IMR-90 (cell line): ENCODE measurements around the gene EMID1. TPM values are rescaled to one million over a fixed set of nuclear protein-coding genes. Genes with fewer than 3 reads are reported as not detected.
"Not testable (repeated sequence)": the region's sequence is repeated elsewhere in the genome, so short reads cannot be mapped to it uniquely, and the experiment has no call there.

ENCODE experiments used
- ATAC-seq: fragments of 200-7000 bp; cut with Tn5 transposase; 2 replicates; pipeline ENCODE4 v1.9.1; 2020; ENCODE audit warnings: low read depth, mild to moderate bottlenecking, moderate library complexity
- BruUV-seq: library from RNA; stranded (reverse); fragments of 400-500 nt; replicated peaks from 2 replicates; lab custom pipeline; 2021; lab: Mats Ljungman, UMichigan
- CTCF ChIA-PET: fragments of 300-600 bp; formaldehyde crosslinking; extraction: SDS; loops from one replicate; lab custom pipeline; 2021; ENCODE audit warnings: antibody characterized with exemption; lab: Yijun Ruan, JAX
- POLR2A ChIA-PET: fragments of 300-600 bp; sonication (Branson Sonifier 250); formaldehyde crosslinking; loops from one replicate; lab custom pipeline; 2022; ENCODE audit warnings: antibody characterized with exemption; ENCODE audit not compliant: unreplicated experiment; lab: Charles Lee
- DNase-seq: peaks from one replicate; pipeline ENCODE4 v3.0.0; 2013
- H2AFZ ChIP-seq: replicated peaks from 2 replicates; pipeline ENCODE3; 2013; ENCODE audit warnings: low read length, mild to moderate bottlenecking; ENCODE audit not compliant: poor library complexity
- H2AK5ac ChIP-seq: 2 replicates; pipeline ENCODE4 v1.6.1; 2013; ENCODE audit warnings: low read depth, low read length, inconsistent platforms
- H2AK9ac ChIP-seq: replicated peaks from 2 replicates; pipeline ENCODE3; 2013; ENCODE audit warnings: mild to moderate bottlenecking, low read depth, low read length, moderate library complexity; ENCODE audit not compliant: poor library complexity
- H2BK120ac ChIP-seq: 2 replicates; pipeline ENCODE4 v1.6.1; 2013; ENCODE audit warnings: low read depth, low read length, inconsistent platforms
- H2BK15ac ChIP-seq: 3 replicates; pipeline ENCODE4 v1.6.1; 2013; ENCODE audit warnings: low read depth, low read length, inconsistent platforms
- H2BK20ac ChIP-seq: 2 replicates; pipeline ENCODE4 v1.6.1; 2013; ENCODE audit warnings: low read depth, mild to moderate bottlenecking, inconsistent platforms, low read length, moderate library complexity
- H2BK5ac ChIP-seq: 2 replicates; pipeline ENCODE4 v1.6.1; 2013; ENCODE audit warnings: mild to moderate bottlenecking, low read depth, low read length, inconsistent platforms; ENCODE audit not compliant: poor library complexity, severe bottlenecking
- H3K14ac ChIP-seq: replicated peaks from 2 replicates; pipeline ENCODE4 v1.6.1; 2013; ENCODE audit warnings: low read depth, low read length, inconsistent platforms
- H3K18ac ChIP-seq: 2 replicates; pipeline ENCODE4 v1.6.1; 2013; ENCODE audit warnings: low read depth, low read length, control low read depth
- H3K23ac ChIP-seq: 2 replicates; pipeline ENCODE4 v1.6.1; 2013; ENCODE audit warnings: low read depth, low read length, inconsistent platforms
- H3K27ac ChIP-seq: 2 replicates; pipeline ENCODE4 v1.5.1; 2013; ENCODE audit warnings: mild to moderate bottlenecking, control low read depth, low read length; ENCODE audit not compliant: insufficient read depth
- H3K27me3 ChIP-seq: 2 replicates; pipeline ENCODE4 v1.6.1; 2013; ENCODE audit warnings: low read length; ENCODE audit not compliant: control insufficient read depth, insufficient read depth
- H3K36me3 ChIP-seq: 2 replicates; pipeline ENCODE4 v1.6.1; 2013; ENCODE audit warnings: low read length, mixed read lengths; ENCODE audit not compliant: control insufficient read depth, insufficient read depth
- H3K4ac ChIP-seq: 2 replicates; pipeline ENCODE4 v1.6.1; 2013; ENCODE audit warnings: low read depth, low read length, inconsistent platforms
- H3K4me1 ChIP-seq: 2 replicates; pipeline ENCODE4 v1.6.1; 2013; ENCODE audit warnings: low read length, mixed read lengths; ENCODE audit not compliant: control insufficient read depth, insufficient read depth
- H3K4me2 ChIP-seq: 2 replicates; pipeline ENCODE4 v1.6.1; 2013; ENCODE audit warnings: low read depth, mild to moderate bottlenecking, control low read depth, low read length, moderate library complexity
- H3K4me3 ChIP-seq: 2 replicates; pipeline ENCODE4 v1.5.1; 2013; ENCODE audit warnings: low read depth, mild to moderate bottlenecking, control low read depth, low read length, moderate library complexity; ENCODE audit not compliant: insufficient read depth
- H3K56ac ChIP-seq: 2 replicates; pipeline ENCODE4 v1.6.1; 2013; ENCODE audit warnings: low read length, inconsistent platforms; ENCODE audit not compliant: insufficient read depth; ENCODE audit errors: extremely low read depth
- H3K79me1 ChIP-seq, 2 experiments: 2 replicates each; pipeline ENCODE4 v1.6.1; 2013; ENCODE audit warnings: low read length in 2 of 2, inconsistent platforms in 1 of 2, low read depth in 1 of 2
- H3K9ac ChIP-seq: 2 replicates; pipeline ENCODE4 v1.6.1; 2013; ENCODE audit warnings: low read depth, low read length, control low read depth
- H3K9me1 ChIP-seq: 2 replicates; pipeline ENCODE4 v1.6.1; 2013; ENCODE audit warnings: low read length, inconsistent platforms; ENCODE audit not compliant: insufficient read depth
- H3K9me3 ChIP-seq: 2 replicates; pipeline ENCODE4 v1.6.1; 2013; ENCODE audit warnings: low read length; ENCODE audit not compliant: control insufficient read depth, insufficient read depth
- H4K20me1 ChIP-seq: 2 replicates; pipeline ENCODE4 v1.6.1; 2013; ENCODE audit warnings: low read length, inconsistent platforms; ENCODE audit not compliant: insufficient read depth
- H4K5ac ChIP-seq: 2 replicates; pipeline ENCODE4 v1.6.1; 2013; ENCODE audit warnings: mild to moderate bottlenecking, low read depth, low read length, control low read depth
- H4K8ac ChIP-seq, 2 experiments: 2 replicates each; pipeline ENCODE4 v1.6.1; 2013; ENCODE audit warnings: low read depth in 2 of 2, low read length in 2 of 2, control low read depth in 1 of 2, inconsistent platforms in 1 of 2
- H4K91ac ChIP-seq: 2 replicates; pipeline ENCODE4 v1.6.1; 2013; ENCODE audit warnings: low read depth, low read length, inconsistent platforms; ENCODE audit not compliant: insufficient read depth
- WGBS, 2 experiments: methylation state at CpG; one replicate each; pipeline versions ENCODE4 v1.1.5 to v1.1.7; 2013; ENCODE audit warnings: missing lambda C conversion rate in 2 of 2; ENCODE audit not compliant: insufficient read length in 1 of 2; ENCODE audit errors: extremely low coverage in 2 of 2; 5-methylcytosine and 5-hydroxymethylcytosine counted together
- dilution Hi-C: fragments of 300-500 bp; cut with HindIII; formaldehyde crosslinking; loops from one replicate; pipeline ENCODE4 v1.14.3; 2018; ENCODE audit warnings: low sequenced_read_pairs; ENCODE audit not compliant: unreplicated experiment
- in situ Hi-C: fragments of 300-500 bp; cut with MboI; formaldehyde crosslinking; loops from 3 replicates; pipeline ENCODE4 v1.14.3; 2019; ENCODE audit warnings: low sequenced_read_pairs, inconsistent platforms, mixed read lengths
- intact Hi-C: fragments of 100-400 bp; cut with micrococcal nuclease; formaldehyde crosslinking; loops from 2 replicates; pipeline ENCODE4 v1.10.0; 2022
- polyA plus RNA-seq, 3 experiments: library from polyadenylated mRNA; depleted of rRNA; stranded (reverse); fragments of >200 nt; gene quantifications; 2 replicates each; pipeline ENCODE4 v1.2.3, GENCODE V29; 2012; ENCODE audit warnings: low replicate concordance in 1 of 3
- total RNA-seq: library from RNA; depleted of rRNA; stranded (reverse); fragments of >200 nt; gene quantifications from 2 replicates; pipeline ENCODE4 v1.2.3, GENCODE V29; 2012

EMID1 gene
- total and polyA plus RNA-seq, 2 of the 4 experiments (the other 2 are of a cell fraction) = 0.54 to 1.3 TPM

DNA sequence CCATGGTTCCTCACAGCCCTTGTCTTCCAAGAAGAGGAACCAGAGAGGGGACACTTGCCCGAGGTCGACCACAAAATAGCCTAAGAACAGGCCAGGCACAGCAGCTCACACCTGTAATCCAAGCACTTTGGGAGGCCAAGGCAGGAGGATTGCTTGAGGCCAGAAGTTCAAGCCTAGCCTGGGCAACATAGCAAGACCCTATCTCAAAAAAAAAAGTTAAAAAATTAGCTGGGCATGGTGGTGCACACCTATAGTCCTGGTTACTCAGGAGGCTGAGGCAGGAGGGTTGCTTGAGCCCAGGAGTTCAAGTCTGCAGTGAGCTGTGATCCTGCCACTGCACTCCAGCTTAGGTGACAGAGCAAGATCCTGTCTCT lies 13.7 kb downstream of the EMID1 start:
- H3K23ac ChIP-seq, H2AK9ac ChIP-seq, H4K8ac ChIP-seq, DNase-seq, H3K9ac ChIP-seq, H2BK20ac ChIP-seq, H3K9me1 ChIP-seq, POLR2A ChIA-PET, H2BK120ac ChIP-seq, H4K20me1 ChIP-seq, H3K18ac ChIP-seq, H3K4ac ChIP-seq, H3K56ac ChIP-seq, ATAC-seq, intact Hi-C loops, H2AFZ ChIP-seq, in situ Hi-C loops, H3K36me3 ChIP-seq, H3K14ac ChIP-seq, H2BK5ac ChIP-seq, H3K27ac ChIP-seq, H3K79me1 ChIP-seq, H4K5ac ChIP-seq, H3K9me3 ChIP-seq, BruUV-seq, H3K4me3 ChIP-seq, H3K4me2 ChIP-seq, H4K91ac ChIP-seq, H2AK5ac ChIP-seq, H2BK15ac ChIP-seq, dilution Hi-C loops: not testable (repeated sequence)
- 60% methylated on average over 2 of the region's 2 CpGs; no CpG with 5 or more reads in 1 of the 2 experiments for WGBS, 2 experiments
- Histone ChIP-seq H3K4me1 (peaks cover 11% of the 10 kb centered on the region), H3K27me3 (peaks cover 12% of the 10 kb centered on the region)
- CTCF ChIA-PET = interaction anchor here (0.6 kb wide), 2 partner anchors 26 to 277 kb away, joined by 3 read pairs; no protein-coding TSS in a partner anchor
